ENCODE data around the gene EFNA3. TPM values are rescaled to one million over a fixed set of nuclear protein-coding genes. Genes with fewer than 3 reads are reported as not detected.

EFNA3 gene
- total RNA-seq (2014; rRNA removed; shearing (Covaris generic)) (13.6 and 14.5 TPM in 2 replicates), polyA plus RNA-seq (2016; fragmentation: Nextera tagmentation; extraction: Ambion mirVana) (10.3 and 13.5 TPM in 2 replicates)
- long read RNA-seq, partial matches to known transcripts = 2 of 7 reads
- long read RNA-seq, other reads (novel, unspliced or antisense) = 1 of 7 reads

GRCh38 chr1:155078469-155079209 lies at the start of gene EFNA3:
TSS of gene EFNA3 (plus strand) at chr1:155078837. CDS start at chr1:155078942, 105 bp downstream.
- no peaks in the 10 kb centered on the region; the same call in 2 of the 3 replicates for H3K36me3 Mint-ChIP-seq (ENCODE audit: low read depth)
- Histone ChIP-seq H3K9me2 (ENCODE audit: insufficient read depth) (no peaks in the 10 kb centered on the region), H3F3A (replicated peaks; ENCODE audit: low read depth) (peaks cover 14% of the 10 kb centered on the region; the same call in 1 of the 2 replicates), H2AFZ (peak within 1 kb of the TSS; percentile 92), H3K4me3 (peak within 1 kb of the TSS; percentile 83), H3K79me2 (replicated peaks; ENCODE audit: insufficient read depth) (no peaks in the 10 kb centered on the region), H3K4me2 (peak within 1 kb of the TSS; percentile 92), H3K36me3 (ENCODE audit: insufficient read depth) (no peaks in the 10 kb centered on the region), H3K27me3 (ENCODE audit: insufficient read depth) (peaks cover 85% of the 10 kb centered on the region), H4K20me1 (replicated peaks; ENCODE audit: insufficient read depth) (0 out of 2 replicates have a peak, but pooled peaks cover 6% of the 10 kb centered on the region), H3K4me1 (ENCODE audit: insufficient read depth) (peaks cover 20% of the 10 kb centered on the region), H3K27ac (ENCODE audit: low read depth) (no peak within 1 kb of the TSS)
- no peak within 1 kb of the TSS for H3K27ac Mint-ChIP-seq
- peaks cover 67% of the 10 kb centered on the region for H3K27me3 Mint-ChIP-seq (ENCODE audit: insufficient read depth, low read depth, poor library complexity)
- ATAC-seq = peak; percentile 15
- peaks cover 25% of the 10 kb centered on the region for H3K4me1 Mint-ChIP-seq
- TF ChIP-seq ZNF331 (CRISPR knock-in tag; IDR thresholded peaks at IDR 0.05; ENCODE audit: low read depth) (no peak), CREB1 (CRISPR knock-in tag; IDR thresholded peaks at IDR 0.05; ENCODE audit: low read depth) (no peak), POLR2AphosphoS5 (IDR thresholded peaks at IDR 0.05; ENCODE audit: low read depth) (no peak), CTCF (conservative IDR thresholded peaks at IDR 0.05; ENCODE audit: low read depth in 2 of 2) (no peak), NANOG (IDR thresholded peaks at IDR 0.05; ENCODE audit: borderline replicate concordance) (no peak), STAT1 (IDR thresholded peaks at IDR 0.05; ENCODE audit: unreplicated experiment) (no peak), EZH2phosphoT487 (IDR thresholded peaks at IDR 0.05; ENCODE audit: unreplicated experiment) (no peak), ZNF114 (CRISPR knock-in tag; IDR thresholded peaks at IDR 0.05) (no peak), JUNB (IDR thresholded peaks at IDR 0.05; ENCODE audit: unreplicated experiment) (no peak), EZH2 (IDR thresholded peaks at IDR 0.05; ENCODE audit: low read depth, unreplicated experiment) (no peak), ZNF462 (CRISPR knock-in tag; IDR thresholded peaks at IDR 0.05) (no peak), ETS1 (IDR thresholded peaks at IDR 0.05) (no peak), REST (IDR thresholded peaks at IDR 0.05; ENCODE audit: unreplicated experiment) (no peak)
- peak; percentile 78 for DNase-seq (ENCODE audit: low spot score)
- H3K9me3 Mint-ChIP-seq = no peaks in the 10 kb centered on the region
- peak within 1 kb of the TSS; percentile 80 for H3K4me3 Mint-ChIP-seq
